ENCODE results near the gene STARD13. TPM values are rescaled to one million over a fixed set of nuclear protein-coding genes. Genes with fewer than 3 reads are reported as not detected.

Gene STARD13
- total RNA-seq, 1 donor: 11.0 TPM

- no peak for TF ChIP-seq CTCF (IDR thresholded peaks at IDR 0.05; ENCODE audit: insufficient read depth, low read length)
- no peak for DNase-seq (ENCODE audit: low read depth)
- H3K4me3 ChIP-seq (ENCODE audit: low read depth, low read length): no peak overlapping the region
Measured at GRCh38 chr13:33263976-33264619, 21.5 kb downstream of the STARD13 start.

- H3K4me3 ChIP-seq (ENCODE audit: low read depth, low read length): no peak overlapping the region
- no peak for DNase-seq (ENCODE audit: low read depth)
- no peak for TF ChIP-seq CTCF (IDR thresholded peaks at IDR 0.05; ENCODE audit: insufficient read depth, low read length)
Measured at GRCh38 chr13:33263484-33263883, 22.1 kb downstream of the STARD13 start.

- no peak for DNase-seq (ENCODE audit: low read depth)
- no peak for TF ChIP-seq CTCF (IDR thresholded peaks at IDR 0.05; ENCODE audit: insufficient read depth, low read length)
- no peak overlapping the region for H3K4me3 ChIP-seq (ENCODE audit: low read depth, low read length)
Measured at GRCh38 chr13:33262997-33263396, 22.6 kb downstream of the STARD13 start.

- no peak for TF ChIP-seq CTCF (IDR thresholded peaks at IDR 0.05; ENCODE audit: insufficient read depth, low read length)
- H3K4me3 ChIP-seq (ENCODE audit: low read depth, low read length): no peak overlapping the region
- no peak for DNase-seq (ENCODE audit: low read depth)
Measured at GRCh38 chr13:33262594-33262993, 23.0 kb downstream of the STARD13 start.

- no peak overlapping the region for H3K4me3 ChIP-seq (ENCODE audit: low read depth, low read length)
- DNase-seq (ENCODE audit: low read depth): peak; percentile 18
- no peak for TF ChIP-seq CTCF (IDR thresholded peaks at IDR 0.05; ENCODE audit: insufficient read depth, low read length)
Measured at GRCh38 chr13:33262062-33262487, 23.5 kb downstream of the STARD13 start.

- no peak overlapping the region for H3K4me3 ChIP-seq (ENCODE audit: low read depth, low read length)
- no peak for DNase-seq (ENCODE audit: low read depth)
- TF ChIP-seq CTCF (IDR thresholded peaks at IDR 0.05; ENCODE audit: insufficient read depth, low read length): no peak
Measured at GRCh38 chr13:33261387-33262061, 24.0 kb downstream of the STARD13 start.

Measured in fibroblast of the aortic adventitia (primary cell).